ENCODE results near the gene TEX261.

- no peak for TF ChIP-seq POLR2A (IDR thresholded peaks at IDR 0.05)
- TF ChIP-seq CTCF (IDR thresholded peaks at IDR 0.05) = no peak
Measured at GRCh38 chr2:71001592-71001927, 6.9 kb upstream of the TEX261 start.

Data from testis (tissue), 2 donors.